ENCODE measurements around the gene PHF13. TPM values are rescaled to one million over a fixed set of nuclear protein-coding genes. Genes with fewer than 3 reads are reported as not detected.

Gene PHF13
- total and polyA plus RNA-seq, 2 donors (not counting 1 experiment from before 2014, with no cell fraction given) = 12.1 to 13.7 TPM

- no peaks in the 10 kb centered on the region for H3K36me3 ChIP-seq (ENCODE audit: control insufficient read depth, insufficient read depth, low read length)
- peaks cover 4% of the 10 kb centered on the region for H3K4me1 ChIP-seq (ENCODE audit: control insufficient read depth, extremely low read depth, insufficient read depth, low read length)
- no peaks in the 10 kb centered on the region for H3K79me2 ChIP-seq (ENCODE audit: control insufficient read depth, insufficient read depth, low read length)
- H2AFZ ChIP-seq (ENCODE audit: low read length) = no peak overlapping the region
- no peak overlapping the region for H3K4me2 ChIP-seq (ENCODE audit: extremely low read depth, insufficient read depth, low read length)
- no peak overlapping the region for H3K4me3 ChIP-seq (replicated peaks in 1 of 4; ENCODE audit: control extremely low read depth in 1 of 4, insufficient read depth in 1 of 4, low read depth in 3 of 4, low read length in 4 of 4)
- TF ChIP-seq EZH2 (IDR thresholded peaks at IDR 0.05; ENCODE audit: low read length, missing control alignments) (no peak), CTCF (conservative IDR thresholded peaks at IDR 0.05 in 1 of 2, IDR thresholded peaks at IDR 0.05 in 1 of 2; ENCODE audit: low read depth in 1 of 2, low read length in 2 of 2) (no peak)
- no peaks in the 10 kb centered on the region for H4K20me1 ChIP-seq (ENCODE audit: control insufficient read depth, extremely low read depth, insufficient read depth, low read length)
- H3K9ac ChIP-seq (ENCODE audit: insufficient read depth, low read length) = no peak overlapping the region
- DNase-seq (ENCODE audit: low read depth in 2 of 2) = no peak
- peaks cover 4% of the 10 kb centered on the region for H3K27me3 ChIP-seq (ENCODE audit: control insufficient read depth, insufficient read depth, low read length)
- no peak overlapping the region for H3K27ac ChIP-seq (ENCODE audit: insufficient read depth, low read length)
- H3K9me3 ChIP-seq (ENCODE audit: control insufficient read depth, insufficient read depth, low read depth, low read length) = no peaks in the 10 kb centered on the region
These were observed 38.7 kb upstream of the PHF13 start for GRCh38 chr1:6574818-6575217.

GRCh38 chr1:6577831-6578525, 35.6 kb upstream of the PHF13 start:
- Histone ChIP-seq H3K9me3 (ENCODE audit: control insufficient read depth, insufficient read depth, low read depth, low read length) (no peaks in the 10 kb centered on the region), H3K79me2 (ENCODE audit: control insufficient read depth, insufficient read depth, low read length) (peaks cover 6% of the 10 kb centered on the region), H3K27me3 (ENCODE audit: control insufficient read depth, insufficient read depth, low read length) (no peaks in the 10 kb centered on the region), H2AFZ (ENCODE audit: low read length) (no peak overlapping the region), H3K9ac (ENCODE audit: insufficient read depth, low read length) (no peak overlapping the region), H3K4me2 (ENCODE audit: extremely low read depth, insufficient read depth, low read length) (no peak overlapping the region), H3K4me3 (replicated peaks in 1 of 4; ENCODE audit: control extremely low read depth in 1 of 4, insufficient read depth in 1 of 4, low read depth in 3 of 4, low read length in 4 of 4) (no peak overlapping the region), H4K20me1 (ENCODE audit: control insufficient read depth, extremely low read depth, insufficient read depth, low read length) (no peaks in the 10 kb centered on the region), H3K4me1 (ENCODE audit: control insufficient read depth, extremely low read depth, insufficient read depth, low read length) (peaks cover 12% of the 10 kb centered on the region), H3K36me3 (ENCODE audit: control insufficient read depth, insufficient read depth, low read length) (peaks cover 2% of the 10 kb centered on the region), H3K27ac (ENCODE audit: insufficient read depth, low read length) (no peak overlapping the region)
- TF ChIP-seq EZH2 (IDR thresholded peaks at IDR 0.05; ENCODE audit: low read length, missing control alignments) = no peak
- no peak for TF ChIP-seq CTCF (conservative IDR thresholded peaks at IDR 0.05 in 1 of 2, IDR thresholded peaks at IDR 0.05 in 1 of 2; ENCODE audit: low read depth in 1 of 2, low read length in 2 of 2)
- DNase-seq (ENCODE audit: low read depth in 2 of 2) = no peak

- peak overlapping the region; percentile 82 for H3K27ac ChIP-seq (ENCODE audit: insufficient read depth, low read length)
- peaks cover 6% of the 10 kb centered on the region for H3K79me2 ChIP-seq (ENCODE audit: control insufficient read depth, insufficient read depth, low read length)
- TF ChIP-seq EZH2 (IDR thresholded peaks at IDR 0.05; ENCODE audit: low read length, missing control alignments) = no peak
- TF ChIP-seq CTCF (conservative IDR thresholded peaks at IDR 0.05 in 1 of 2, IDR thresholded peaks at IDR 0.05 in 1 of 2; ENCODE audit: low read depth in 1 of 2, low read length in 2 of 2) = no peak
- peaks cover 2% of the 10 kb centered on the region for H3K36me3 ChIP-seq (ENCODE audit: control insufficient read depth, insufficient read depth, low read length)
- H3K9ac ChIP-seq (ENCODE audit: insufficient read depth, low read length) = no peak overlapping the region
- H3K4me2 ChIP-seq (ENCODE audit: extremely low read depth, insufficient read depth, low read length) = peak overlapping the region; percentile 79
- peaks cover 12% of the 10 kb centered on the region for H3K4me1 ChIP-seq (ENCODE audit: control insufficient read depth, extremely low read depth, insufficient read depth, low read length)
- H3K9me3 ChIP-seq (ENCODE audit: control insufficient read depth, insufficient read depth, low read depth, low read length) = no peaks in the 10 kb centered on the region
- H3K27me3 ChIP-seq (ENCODE audit: control insufficient read depth, insufficient read depth, low read length) = no peaks in the 10 kb centered on the region
- no peak for DNase-seq (ENCODE audit: low read depth in 2 of 2)
- H4K20me1 ChIP-seq (ENCODE audit: control insufficient read depth, extremely low read depth, insufficient read depth, low read length) = no peaks in the 10 kb centered on the region
- peak overlapping the region in 1 of 4 experiments; percentile 86 for H3K4me3 ChIP-seq (replicated peaks in 1 of 4; ENCODE audit: control extremely low read depth in 1 of 4, insufficient read depth in 1 of 4, low read depth in 3 of 4, low read length in 4 of 4)
- H2AFZ ChIP-seq (ENCODE audit: low read length) = peak overlapping the region; percentile 88
These were observed 34.7 kb upstream of the PHF13 start for GRCh38 chr1:6578624-6579373.

Measured in fibroblast of lung (primary cell).